SK-N-SH treated with all-trans-retinoic acid at 6 μM for 48 hours (cell line): ENCODE measurements around the gene SPATA1.

Experiments
- ARNTL ChIP-seq: fragments of 450-650 bp; formaldehyde crosslinking; IDR thresholded peaks from 2 replicates; pipeline ENCODE4 v1.5.0; 2020; ENCODE audit warnings: low read depth, mild to moderate bottlenecking, moderate library complexity, borderline replicate concordance
- BACH2 ChIP-seq: fragments of 250-450 bp; sonication (Bioruptor Pico); IDR thresholded peaks from 2 replicates; pipeline ENCODE4 v1.9.0; 2021; ENCODE audit warnings: mild to moderate bottlenecking, borderline replicate concordance
- CREB5 ChIP-seq: fragments of 250-450 bp; sonication (Bioruptor Pico); IDR thresholded peaks from 2 replicates; pipeline ENCODE4 v1.5.1; 2020; ENCODE audit warnings: low read depth, mild to moderate bottlenecking, moderate library complexity
- POU6F1 ChIP-seq: fragments of 250-450 bp; sonication (Bioruptor Pico); IDR thresholded peaks from 2 replicates; pipeline ENCODE4 v1.8.0; 2021; ENCODE audit warnings: low read depth, mild to moderate bottlenecking, moderate library complexity, borderline replicate concordance
- SNAI2 ChIP-seq: fragments of 250-450 bp; sonication (Bioruptor Pico); IDR thresholded peaks from 2 replicates; pipeline ENCODE4 v1.5.0; 2020; ENCODE audit warnings: mild to moderate bottlenecking, moderate library complexity
- TOX ChIP-seq: fragments of 250-450 bp; sonication (Bioruptor Pico); IDR thresholded peaks from 2 replicates; pipeline ENCODE4 v1.8.0; 2021; ENCODE audit warnings: mild to moderate bottlenecking, moderate library complexity, borderline replicate concordance
- TSHZ2 ChIP-seq: fragments of 250-450 bp; sonication (Bioruptor Pico); IDR thresholded peaks from 2 replicates; pipeline ENCODE4 v1.5.0; 2020; ENCODE audit warnings: mild to moderate bottlenecking, moderate library complexity
- ZNF565 ChIP-seq: fragments of 450-650 bp; formaldehyde crosslinking; conservative IDR thresholded peaks from 2 replicates; pipeline ENCODE4 v1.5.0; 2020; ENCODE audit warnings: low read depth, mild to moderate bottlenecking, moderate library complexity
- ZNF70 ChIP-seq: fragments of 450-650 bp; formaldehyde crosslinking; IDR thresholded peaks from 2 replicates; pipeline ENCODE4 v1.5.0; 2020; ENCODE audit warnings: mild to moderate bottlenecking, moderate library complexity
- ZNF8 ChIP-seq: fragments of 450-650 bp; formaldehyde crosslinking; IDR thresholded peaks from 2 replicates; pipeline ENCODE4 v1.5.0; 2020; ENCODE audit warnings: mild to moderate bottlenecking, moderate library complexity
- TF ChIP-seq, protein P1 (sequence below): fragments of 250-450 bp; sonication (Bioruptor Pico); IDR thresholded peaks from 2 replicates; pipeline ENCODE4 v1.8.0; 2020; ENCODE audit warnings: mild to moderate bottlenecking, moderate library complexity, borderline replicate concordance

DNA sequence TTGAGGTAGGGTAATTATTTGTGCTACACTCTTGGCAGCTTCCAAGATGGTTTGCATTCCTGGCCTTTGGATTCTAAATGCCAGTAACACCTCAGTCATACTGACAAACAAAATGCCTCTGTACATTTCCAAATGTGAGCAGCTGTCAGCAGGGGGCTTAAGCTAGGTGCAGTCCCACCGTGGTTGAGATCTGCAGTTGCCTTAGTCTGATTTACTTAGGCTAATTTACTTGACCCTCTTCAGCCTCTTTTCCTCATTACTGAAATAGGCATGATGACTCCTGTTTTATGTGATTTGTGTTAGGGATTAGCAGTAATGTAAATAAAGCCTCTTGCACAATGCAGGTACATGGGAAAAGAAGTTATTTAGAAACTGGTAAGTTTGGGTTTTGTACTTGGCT, 13.5 kb upstream of the SPATA1 start:
- TF ChIP-seq, protein P1, sequence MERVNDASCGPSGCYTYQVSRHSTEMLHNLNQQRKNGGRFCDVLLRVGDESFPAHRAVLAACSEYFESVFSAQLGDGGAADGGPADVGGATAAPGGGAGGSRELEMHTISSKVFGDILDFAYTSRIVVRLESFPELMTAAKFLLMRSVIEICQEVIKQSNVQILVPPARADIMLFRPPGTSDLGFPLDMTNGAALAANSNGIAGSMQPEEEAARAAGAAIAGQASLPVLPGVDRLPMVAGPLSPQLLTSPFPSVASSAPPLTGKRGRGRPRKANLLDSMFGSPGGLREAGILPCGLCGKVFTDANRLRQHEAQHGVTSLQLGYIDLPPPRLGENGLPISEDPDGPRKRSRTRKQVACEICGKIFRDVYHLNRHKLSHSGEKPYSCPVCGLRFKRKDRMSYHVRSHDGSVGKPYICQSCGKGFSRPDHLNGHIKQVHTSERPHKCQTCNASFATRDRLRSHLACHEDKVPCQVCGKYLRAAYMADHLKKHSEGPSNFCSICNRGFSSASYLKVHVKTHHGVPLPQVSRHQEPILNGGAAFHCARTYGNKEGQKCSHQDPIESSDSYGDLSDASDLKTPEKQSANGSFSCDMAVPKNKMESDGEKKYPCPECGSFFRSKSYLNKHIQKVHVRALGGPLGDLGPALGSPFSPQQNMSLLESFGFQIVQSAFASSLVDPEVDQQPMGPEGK (CRISPR knock-in tag) = no peak
- TF ChIP-seq BACH2 (CRISPR knock-in tag) = no peak
- TF ChIP-seq POU6F1 = no peak
- TF ChIP-seq ZNF70 (CRISPR knock-in tag) = no peak
- no peak for TF ChIP-seq SNAI2
- TF ChIP-seq TOX (CRISPR knock-in tag) = no peak
- no peak for TF ChIP-seq ARNTL (CRISPR knock-in tag)
- no peak for TF ChIP-seq CREB5 (CRISPR knock-in tag)
- no peak for TF ChIP-seq ZNF565
- TF ChIP-seq ZNF8 (CRISPR knock-in tag) = no peak
- no peak for TF ChIP-seq TSHZ2 (CRISPR knock-in tag)
